CD4-positive, alpha-beta T cell treated with Interleukin-4 for 4 hours (primary cell): Measurements from ENCODE around the gene GRAP.
"Not testable (repeated sequence)": the region's sequence is repeated elsewhere in the genome, so short reads cannot be mapped to it uniquely, and the experiment has no call there.

Experiments
- DNase-seq: peaks from one replicate; pipeline ENCODE4 v3.0.0-alpha.2; 2020

GRAP gene

DNA sequence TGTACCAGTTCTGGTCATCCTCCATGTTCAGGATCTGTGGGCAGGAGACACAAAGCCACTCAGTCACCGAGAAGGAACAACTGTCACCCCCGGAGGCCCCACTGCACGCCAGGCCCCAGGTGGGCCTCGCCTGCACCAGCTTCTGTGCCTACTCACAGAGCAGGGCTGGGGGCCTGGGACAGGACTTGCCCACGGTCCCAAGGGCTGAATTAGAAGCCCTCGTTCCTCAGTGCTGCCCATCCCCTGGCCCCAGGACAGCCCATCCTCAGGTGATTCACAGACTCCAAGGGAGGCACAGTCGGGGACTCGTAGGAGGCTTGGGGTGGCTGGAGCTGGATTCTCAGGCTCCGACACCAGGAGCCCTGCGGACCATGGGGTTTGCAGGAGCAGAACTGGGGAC lies 4.9 kb downstream of the GRAP start:
- DNase-seq = not testable (repeated sequence)

DNA sequence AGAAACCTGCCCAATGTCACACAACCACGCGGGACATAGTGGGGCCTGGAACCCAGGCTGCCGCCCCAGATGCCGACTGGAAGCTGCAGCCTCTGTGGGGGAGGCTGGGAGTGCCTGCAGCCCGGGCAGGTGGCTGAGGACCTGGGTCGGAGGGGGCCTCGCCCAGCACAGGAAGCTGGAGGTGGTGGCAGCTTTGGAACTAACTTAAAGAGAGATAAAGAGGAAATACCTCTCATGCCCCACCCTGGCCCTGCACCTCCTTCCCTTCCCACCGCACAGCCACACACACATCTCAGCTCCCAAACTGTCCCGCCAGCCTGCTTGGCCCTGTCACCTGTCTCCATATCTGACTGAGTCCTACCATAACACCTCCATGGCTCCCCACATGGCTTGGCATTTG lies 6.4 kb downstream of the GRAP start:
- DNase-seq = not testable (repeated sequence)

DNA sequence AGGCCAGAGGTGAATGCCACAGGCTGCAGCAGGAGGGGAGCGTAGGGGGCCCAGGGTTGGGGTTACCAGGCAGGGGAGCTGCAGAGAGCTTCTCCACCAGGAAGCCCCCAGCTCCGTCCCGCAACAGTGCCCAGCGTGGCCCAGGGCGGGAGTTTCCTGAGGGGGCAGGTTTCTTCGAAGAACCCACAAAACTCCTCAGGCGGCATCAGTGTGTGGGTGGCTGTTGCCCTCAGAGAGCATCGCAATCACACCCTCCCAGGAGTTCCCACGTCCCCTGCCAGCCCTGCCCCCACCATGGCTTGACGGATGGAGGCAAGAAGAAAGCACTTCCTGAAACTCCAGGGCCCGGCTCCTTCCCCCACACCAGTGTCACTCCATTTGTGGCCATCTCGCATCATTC lies 8.0 kb downstream of the GRAP start:
- not testable (repeated sequence) for DNase-seq

DNA sequence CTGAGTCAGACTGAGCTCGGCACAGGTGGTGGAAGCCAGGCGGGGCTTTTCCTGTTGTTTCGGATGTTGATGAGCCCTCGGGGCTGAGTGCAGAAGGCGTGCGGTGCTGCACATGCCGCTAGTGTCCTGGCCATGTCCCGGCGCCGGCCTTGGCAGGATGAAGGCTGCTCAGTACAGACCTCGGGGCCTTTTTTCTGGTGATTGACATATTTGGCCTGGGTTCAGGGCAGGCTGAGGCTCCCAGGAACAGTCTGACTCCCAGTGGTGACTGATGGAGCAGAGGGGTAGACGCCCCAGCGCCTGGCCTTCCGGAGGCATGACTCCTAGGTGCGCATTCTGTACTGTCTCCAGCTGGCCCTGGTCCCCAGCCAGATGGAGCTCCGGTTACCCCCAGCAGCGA lies 8.8 kb downstream of the GRAP start:
- not testable (repeated sequence) for DNase-seq

DNA sequence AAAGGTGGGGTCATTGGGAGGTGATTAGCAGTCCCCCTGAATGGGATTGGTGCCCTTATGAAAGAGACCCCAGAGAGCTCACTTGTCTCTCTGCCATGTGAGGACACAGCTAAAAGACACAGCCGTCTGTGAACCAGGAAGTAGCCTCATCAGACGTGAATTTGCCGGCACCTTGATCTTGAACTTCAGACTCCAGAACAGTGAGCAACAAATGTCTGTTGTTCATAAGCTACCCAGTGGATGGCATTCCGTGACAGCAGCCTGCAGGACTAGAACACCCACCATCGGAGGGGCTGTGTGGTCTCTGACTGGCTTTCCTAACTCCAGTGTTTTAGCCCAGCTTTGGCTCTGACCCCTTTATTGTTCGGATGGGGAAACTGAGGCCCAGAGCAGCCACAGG lies 9.2 kb downstream of the GRAP start:
- DNase-seq = not testable (repeated sequence)

DNA sequence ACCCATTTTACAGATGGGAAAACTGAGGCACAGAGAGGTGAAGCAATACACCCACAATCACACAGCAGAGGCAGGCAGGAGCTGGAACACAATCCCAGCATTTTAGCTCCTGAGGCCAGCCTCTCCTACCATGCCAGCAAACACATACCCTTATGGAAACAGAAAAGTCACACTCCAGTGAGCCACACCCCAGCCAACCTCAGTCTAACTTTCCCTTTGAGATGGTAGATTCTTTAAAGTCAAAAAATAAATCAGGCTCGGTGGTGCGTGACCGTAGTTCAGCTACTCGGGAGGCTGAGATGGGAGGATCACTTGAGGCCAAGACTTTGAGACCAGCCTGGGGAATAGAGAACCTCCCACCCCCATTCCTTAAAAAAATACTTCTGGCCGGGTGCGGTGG lies 10.6 kb downstream of the GRAP start:
- not testable (repeated sequence) for DNase-seq

DNA sequence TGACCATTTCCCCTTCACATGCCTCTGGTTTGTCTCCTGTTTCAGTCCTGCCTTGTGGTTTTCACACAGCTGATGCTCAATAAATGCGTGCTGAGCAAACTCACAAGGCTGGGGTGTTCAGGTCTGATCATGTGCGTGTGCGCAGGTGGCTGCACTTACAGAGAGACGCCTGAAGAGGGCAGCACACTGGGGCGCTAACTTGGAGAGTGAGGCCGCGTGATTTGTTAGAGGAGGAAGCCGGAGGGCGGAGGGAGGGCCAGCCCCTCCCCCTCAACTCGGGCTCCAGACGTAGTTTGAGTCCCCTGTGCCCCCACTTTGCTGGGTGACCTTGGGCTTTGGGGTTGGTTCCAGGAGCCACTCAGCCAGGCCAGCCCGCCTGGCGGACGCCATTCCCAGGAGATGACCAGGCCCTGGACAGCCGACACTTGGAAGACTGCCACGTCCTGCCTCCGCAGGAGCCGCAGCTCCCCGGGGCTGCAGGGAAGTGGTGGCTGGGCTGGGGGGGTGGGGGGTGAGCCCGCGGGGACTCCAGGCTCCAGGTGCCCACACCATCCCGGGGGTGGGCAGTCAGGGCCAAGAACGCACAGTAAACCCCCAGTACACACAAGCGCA lies 14.3 kb downstream of the GRAP start:
- DNase-seq = not testable (repeated sequence)

DNA sequence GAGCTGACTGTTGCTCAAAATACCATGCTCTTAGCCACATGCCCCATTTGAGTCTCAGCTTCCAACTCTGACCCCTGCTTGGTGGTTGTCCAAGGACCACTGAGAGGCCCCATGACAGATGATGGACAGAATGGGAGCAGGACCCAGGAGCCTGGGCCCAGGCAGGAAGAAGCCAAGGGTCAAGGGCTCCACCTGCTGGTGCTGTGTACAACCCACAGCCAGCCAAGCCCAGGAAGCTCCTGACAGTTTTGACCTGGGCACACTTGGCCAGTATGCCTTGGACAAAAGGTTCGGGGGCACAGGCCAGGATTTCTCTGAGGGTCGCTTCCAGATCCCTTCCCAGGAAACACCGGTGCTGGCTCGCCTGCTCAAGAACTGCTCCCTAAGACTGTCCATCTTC lies 15.0 kb downstream of the GRAP start:
- DNase-seq = peak; percentile 39

DNA sequence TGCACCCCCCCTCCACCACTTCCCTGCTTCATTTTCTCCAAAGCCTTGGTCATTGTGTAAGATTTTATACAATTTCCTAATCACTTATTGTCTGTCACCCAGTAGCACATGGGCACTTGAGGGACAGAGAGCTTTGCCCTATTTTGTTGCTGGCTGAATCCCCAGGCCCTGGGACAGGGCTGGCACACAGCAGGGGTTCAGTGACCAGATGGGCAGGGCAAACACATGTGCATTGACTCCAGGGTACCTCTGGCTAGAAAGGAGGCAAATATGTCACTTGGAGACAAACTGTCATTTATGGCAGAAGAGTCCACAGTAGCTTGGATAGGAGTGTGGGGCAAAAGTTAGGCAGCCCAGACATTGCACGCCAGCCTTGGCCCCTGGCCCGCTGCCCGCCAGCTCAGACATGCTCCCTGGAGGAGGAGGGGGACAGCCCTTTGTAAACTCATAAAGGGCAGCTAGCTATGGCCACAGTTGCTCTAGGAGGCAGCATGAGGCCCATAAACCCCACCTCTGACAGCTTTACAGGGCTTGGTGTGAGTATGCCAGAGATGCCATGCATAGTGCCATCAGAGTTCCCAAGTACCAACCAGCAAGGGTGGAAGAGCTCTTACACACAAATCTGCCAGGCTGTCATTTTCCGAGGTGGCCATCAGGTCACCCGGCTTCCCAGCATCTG lies 15.8 kb downstream of the GRAP start:
- DNase-seq = not testable (repeated sequence)

DNA sequence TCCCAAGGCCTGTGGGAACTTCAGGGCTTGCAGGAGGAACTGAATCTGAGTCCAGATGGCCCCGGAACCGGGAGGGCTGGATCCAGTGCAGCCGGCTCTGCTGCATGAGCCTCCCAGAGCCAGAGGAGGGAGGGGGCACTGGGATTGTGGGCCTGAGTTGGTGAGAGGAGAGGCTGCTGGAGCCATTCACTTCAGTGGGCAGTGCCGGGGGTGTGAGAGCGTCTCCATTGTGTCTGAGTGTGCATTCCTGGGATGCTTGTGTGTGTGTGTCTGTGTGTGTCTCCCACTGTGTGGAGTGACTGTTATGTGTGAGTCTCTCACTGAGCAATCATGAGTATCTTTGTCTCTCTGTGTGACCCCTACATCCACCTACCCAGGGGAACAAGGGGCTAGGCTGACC lies 17.0 kb downstream of the GRAP start:
- not testable (repeated sequence) for DNase-seq

DNA sequence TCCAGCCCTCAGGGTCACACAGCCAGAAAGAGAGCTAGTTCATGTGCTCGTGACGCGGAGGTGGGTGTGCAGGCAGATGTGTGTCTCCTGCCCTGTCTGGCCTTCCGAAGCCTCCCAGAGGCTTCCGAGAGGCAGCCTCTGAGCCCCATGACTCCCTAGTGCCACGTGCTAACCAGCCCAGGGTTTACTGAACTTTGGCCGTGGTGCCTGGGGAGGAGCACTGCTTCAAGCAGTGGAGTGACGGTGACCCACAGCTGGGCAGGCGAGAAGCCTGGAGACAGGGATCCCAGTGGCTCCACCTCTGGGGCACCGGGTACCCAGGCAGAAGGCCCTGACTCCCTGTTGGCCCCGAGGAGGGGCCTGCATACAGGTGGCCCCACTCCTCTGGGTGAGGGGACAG lies 18.1 kb downstream of the GRAP start:
- DNase-seq = not testable (repeated sequence)

DNA sequence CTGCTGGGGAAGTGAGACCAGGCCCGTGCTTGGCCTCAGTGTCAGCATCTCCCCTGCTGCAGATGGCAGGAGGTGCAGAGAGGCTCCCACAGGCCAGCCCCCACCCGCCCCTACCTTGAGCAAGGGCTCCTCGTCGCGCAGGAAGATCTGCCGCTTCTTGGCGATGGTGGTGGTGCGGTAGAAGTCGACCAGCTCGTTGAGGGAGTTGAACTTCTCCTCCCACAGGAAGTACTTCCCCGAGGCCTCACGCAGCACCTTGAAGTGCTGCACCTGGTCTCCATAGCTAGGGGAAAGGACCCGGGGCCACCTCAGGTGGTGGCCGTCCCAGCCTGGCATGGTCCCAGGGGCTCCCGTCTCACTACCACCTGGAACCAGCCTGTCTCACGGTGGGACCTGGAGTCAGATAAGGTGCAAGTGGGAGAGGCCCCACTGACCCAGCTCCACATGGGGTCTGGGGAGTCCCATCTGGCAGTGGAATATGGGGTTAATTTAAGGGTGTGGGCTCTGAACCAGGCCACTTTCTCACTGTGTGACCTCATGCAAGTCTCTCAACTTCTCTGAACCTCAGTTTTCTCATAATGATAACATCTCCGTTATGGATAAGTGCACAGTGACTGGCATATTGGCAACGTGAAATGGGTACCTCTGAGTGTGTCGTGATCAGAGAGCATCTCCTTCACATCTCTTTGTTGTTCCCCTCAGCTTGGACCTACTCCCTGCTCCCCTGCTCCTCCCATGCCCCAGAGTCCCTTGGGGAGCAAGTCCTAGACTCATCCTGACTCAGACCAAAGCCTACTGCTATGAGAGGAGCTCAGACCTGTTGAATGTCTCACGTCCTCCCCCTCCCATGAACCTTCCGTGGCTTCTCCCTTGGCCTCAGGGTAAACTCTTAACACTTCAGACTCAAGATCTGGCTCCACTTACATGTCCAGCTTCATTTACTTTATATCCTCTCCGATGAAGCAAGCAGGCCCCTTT lies 22.4 kb downstream of the GRAP start:
- no peak for DNase-seq

DNA sequence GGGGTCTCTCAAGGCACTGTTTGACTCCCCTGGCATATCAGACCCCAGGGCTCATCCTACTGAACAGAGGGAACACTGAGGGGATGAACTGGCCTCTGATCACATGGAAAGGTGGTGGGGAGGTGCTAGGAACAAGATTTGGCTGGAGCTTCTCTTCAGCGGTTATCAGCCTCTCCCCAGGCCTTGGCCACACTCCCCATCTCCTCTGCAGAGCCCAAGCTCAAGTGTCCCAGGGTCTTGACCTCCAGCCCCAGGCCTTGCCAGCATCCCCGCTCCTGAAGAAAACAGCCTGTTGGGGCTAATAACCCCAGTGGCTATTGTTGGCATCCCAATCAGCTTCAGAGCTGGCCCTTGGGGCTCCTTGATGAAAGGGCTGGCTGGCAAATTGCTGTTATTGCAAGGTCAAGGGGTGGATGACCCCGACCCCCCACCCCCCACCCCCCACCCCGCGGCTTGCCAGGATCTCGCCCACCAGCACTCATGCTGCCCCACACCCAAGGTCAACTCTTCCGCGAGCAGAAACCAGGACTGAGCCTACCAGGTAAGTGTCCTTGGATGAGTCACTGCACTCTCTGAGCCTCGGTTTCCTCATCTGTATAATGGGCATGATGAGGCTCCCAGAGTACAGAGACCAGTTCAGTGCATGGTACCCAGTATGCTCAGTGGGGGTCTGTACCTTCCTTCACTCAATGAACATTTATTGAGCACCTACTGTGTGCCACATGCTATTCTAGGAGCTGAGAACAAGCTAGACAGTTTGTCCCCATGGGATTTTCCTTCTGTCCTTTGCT lies 23.4 kb downstream of the GRAP start:
- no peak for DNase-seq

DNA sequence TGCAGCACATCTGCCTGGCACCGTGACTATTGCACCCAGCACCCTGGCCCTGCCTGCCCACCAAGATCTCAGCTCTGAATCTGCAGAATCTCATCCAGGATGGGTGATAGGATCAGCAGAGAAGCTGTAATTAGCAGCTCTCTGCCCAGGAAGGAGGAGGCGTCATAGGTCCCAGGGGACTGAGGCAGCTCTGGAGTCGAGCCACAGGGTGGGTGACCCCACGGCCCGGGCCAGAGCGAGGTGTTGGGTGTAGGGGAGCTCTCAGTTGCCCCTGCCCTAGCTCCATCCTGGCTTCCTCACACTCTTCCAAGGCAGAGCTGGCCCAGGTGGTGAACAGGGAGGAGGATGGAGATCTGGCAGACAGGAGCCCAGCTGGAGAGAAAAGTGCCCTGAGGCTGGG lies 24.0 kb downstream of the GRAP start:
- no peak for DNase-seq

DNA sequence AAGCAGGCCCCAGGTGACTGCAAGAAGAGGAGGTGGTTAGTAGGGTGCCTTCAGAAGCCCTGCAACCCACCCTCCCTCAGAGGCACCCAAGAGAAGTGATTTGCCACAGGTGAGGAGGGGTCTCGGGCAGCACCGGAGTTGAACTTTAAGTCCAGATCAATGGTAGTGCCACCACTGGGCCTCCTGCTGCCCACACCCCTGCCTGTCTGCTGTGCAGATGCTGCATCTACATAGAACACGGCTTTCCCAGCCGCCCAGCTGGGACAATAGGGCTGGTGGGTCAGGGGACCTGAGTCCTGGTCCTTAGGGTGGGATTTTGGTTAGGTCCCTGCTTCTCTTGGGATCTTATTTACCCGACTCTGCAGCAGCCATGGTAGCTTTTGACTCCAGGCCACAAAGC lies 24.6 kb downstream of the GRAP start:
- DNase-seq = no peak

DNA sequence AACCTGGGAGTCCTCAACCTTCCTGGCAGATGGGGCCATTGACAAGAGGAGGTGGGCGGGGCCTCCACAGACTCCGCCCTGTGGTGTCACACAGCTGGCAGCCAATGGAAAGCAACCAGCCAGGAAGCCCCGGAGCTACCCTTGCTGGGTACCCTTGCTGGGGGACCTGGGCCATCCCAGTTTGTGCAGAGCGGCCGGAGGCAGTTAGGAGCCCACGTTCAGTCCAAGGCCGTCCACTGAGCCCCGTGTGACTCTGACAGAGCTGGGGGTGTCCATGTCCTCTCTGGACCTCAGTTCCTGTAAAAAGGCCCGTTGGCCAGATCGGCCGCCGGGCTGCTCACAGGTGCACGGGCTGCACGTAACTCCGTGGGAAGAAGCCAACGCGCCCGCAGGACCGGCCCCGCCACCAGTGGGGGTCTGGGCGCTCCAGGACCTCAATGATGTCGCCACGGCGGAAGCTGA lies 25.1 kb downstream of the GRAP start:
- DNase-seq = no peak

DNA sequence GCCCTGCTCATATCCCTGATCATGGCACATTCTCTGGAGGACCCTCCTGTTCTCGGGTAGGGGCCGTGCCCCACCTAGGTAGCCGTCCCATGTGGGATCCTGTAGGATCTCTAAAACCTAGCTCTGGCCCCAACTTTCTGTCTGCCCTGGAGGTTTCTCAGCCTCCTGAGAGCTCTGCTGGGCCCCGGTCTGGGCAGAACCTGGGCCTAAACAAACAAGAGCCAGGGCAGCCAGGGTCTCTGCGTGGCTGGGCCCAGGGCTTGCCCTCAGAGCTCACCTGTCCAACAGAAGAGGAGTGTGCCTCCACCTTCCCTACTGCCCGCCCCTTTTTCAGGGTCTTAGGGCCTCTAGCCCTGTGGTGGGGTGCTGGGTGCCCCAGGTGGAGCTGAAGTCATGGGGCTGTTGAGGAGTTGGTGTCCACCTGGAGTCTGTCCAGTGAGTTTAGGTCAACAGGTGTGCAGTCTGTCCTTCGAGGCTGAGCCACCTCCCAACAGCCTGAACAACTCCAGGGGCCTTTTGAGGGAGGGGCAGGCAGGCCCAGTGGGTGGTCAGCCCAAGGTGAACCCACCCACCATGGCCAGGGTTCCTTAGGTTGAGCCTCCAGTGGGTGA lies 25.6 kb downstream of the GRAP start:
- DNase-seq = not testable (repeated sequence)

DNA sequence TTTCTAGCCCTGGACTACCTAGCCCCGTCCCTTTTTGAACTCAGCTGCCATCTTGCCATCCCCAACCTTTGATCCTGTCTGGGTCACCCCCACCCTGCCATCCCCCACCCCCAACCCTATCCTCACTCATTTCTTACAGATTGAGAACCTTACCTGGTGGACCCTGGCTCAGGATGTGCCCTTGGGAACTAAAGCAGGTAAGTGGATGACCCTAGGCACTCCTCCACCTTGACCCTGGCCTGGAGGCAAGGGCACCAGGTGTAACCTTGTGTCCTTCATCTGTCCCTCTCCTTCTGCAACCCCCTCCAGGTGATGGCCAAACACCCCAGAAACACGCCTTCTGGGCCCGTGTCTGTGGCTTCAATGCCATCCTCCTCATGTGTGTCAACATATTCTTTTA lies 26.7 kb downstream of the GRAP start:
- DNase-seq = no peak

DNA sequence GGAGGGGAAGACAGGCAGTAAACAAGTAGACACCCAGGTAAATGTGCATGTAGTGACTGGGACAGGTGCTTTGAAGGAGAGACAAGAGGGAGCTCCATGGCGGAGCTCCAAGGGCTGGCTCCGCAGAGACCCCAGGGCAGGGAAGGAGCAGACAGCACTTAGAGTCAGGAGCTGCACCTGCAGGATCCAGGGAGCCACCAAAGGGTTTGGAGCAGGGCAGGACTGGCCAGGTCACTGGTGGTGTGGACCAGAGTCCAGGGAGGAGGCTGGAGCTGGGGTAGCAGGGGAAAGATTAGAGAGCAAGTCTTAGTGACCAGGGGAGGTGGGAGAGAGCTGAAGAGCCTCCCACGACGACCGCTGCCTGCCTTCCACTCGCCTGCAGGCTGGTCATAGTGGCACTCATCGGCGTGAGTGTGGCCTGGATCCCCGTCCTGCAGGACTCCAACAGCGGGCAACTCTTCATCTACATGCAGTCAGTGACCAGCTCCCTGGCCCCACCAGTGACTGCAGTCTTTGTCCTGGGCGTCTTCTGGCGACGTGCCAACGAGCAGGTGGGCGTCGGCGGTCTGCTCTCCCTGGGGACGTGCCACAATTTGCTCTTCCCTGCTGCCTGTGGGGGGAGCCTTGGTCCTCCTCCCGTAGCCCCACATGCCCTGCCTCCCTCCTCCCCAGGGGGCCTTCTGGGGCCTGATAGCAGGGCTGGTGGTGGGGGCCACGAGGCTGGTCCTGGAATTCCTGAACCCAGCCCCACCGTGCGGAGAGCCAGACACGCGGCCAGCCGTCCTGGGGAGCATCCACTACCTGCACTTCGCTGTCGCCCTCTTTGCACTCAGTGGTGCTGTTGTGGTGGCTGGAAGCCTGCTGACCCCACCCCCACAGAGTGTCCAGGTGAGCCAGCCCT lies 27.5 kb downstream of the GRAP start:
- DNase-seq = no peak

DNA sequence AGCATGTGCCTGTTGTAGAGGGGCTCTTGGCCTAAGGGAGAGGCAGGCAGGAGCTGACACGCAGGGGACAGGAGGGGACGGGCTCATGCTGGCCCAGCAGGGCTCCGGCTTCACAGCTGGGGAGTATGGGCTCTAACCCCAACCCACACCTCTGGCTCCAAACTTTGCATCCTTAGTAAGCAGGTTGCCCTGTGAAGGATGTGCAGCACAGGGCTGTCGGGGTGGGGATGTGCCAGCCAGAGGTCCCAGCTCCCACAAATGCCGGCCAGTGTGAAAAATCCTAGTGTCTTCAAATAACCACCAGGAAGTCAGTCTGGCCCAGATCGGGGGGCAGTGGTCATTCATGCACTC lies 28.2 kb downstream of the GRAP start:
- DNase-seq = no peak
